Panc1 (cell line): ENCODE measurements around the gene GUCY1A2. TPM values are rescaled to one million over a fixed set of nuclear protein-coding genes. Genes with fewer than 3 reads are reported as not detected.

Source experiments
- ATAC-seq: fragments of 200-7000 bp; cut with Tn5 transposase; 2 replicates; pipeline ENCODE4 v1.9.1; 2020; ENCODE audit warnings: mild to moderate bottlenecking, moderate library complexity
- BruUV-seq: library from RNA; stranded (reverse); fragments of 400-500 nt; replicated peaks from 2 replicates; lab custom pipeline; 2021; lab: Mats Ljungman, UMichigan
- CTCF ChIA-PET: fragments of 300-600 bp; sonication (Branson Sonifier 250); formaldehyde crosslinking; loops from one replicate; lab custom pipeline; 2022; ENCODE audit warnings: antibody characterized with exemption; lab: Charles Lee
- POLR2A ChIA-PET: fragments of 300-600 bp; sonication (Branson Sonifier 250); formaldehyde crosslinking; loops from one replicate; lab custom pipeline; 2022; ENCODE audit warnings: antibody characterized with exemption; lab: Charles Lee
- DNase-seq: peaks from one replicate; pipeline ENCODE4 v3.0.0-alpha.2; 2010; ENCODE audit warnings: low read depth, low spot score
- H3K27ac ChIP-seq: 2 replicates; pipeline ENCODE4 v1.5.1; 2011; ENCODE audit warnings: mild to moderate bottlenecking, low read length, inconsistent platforms
- H3K27me3 ChIP-seq: fragments of 200-500 bp; sonication (Bioruptor generic); 2 replicates; pipeline ENCODE4 v1.6.0; 2014; ENCODE audit warnings: low read length, inconsistent platforms; ENCODE audit not compliant: control insufficient read depth, insufficient read depth
- H3K36me3 ChIP-seq: fragments of 200-500 bp; sonication (Bioruptor generic); 2 replicates; pipeline ENCODE4 v1.5.1; 2014; ENCODE audit warnings: inconsistent platforms, mild to moderate bottlenecking, low read length, moderate library complexity; ENCODE audit not compliant: control insufficient read depth, insufficient read depth
- H3K4me1 ChIP-seq: 2 replicates; pipeline ENCODE4 v1.5.1; 2011; ENCODE audit warnings: inconsistent platforms, mild to moderate bottlenecking, low read length, moderate library complexity; ENCODE audit not compliant: control insufficient read depth, insufficient read depth
- H3K4me3 ChIP-seq, 2 experiments: 2 replicates each; pipeline ENCODE4 v1.5.1; 2011 to 2012; ENCODE audit warnings: low read depth in 2 of 2, low read length in 2 of 2, mild to moderate bottlenecking in 2 of 2, inconsistent platforms in 1 of 2, moderate library complexity in 1 of 2
- H3K9me3 ChIP-seq: fragments of 200-500 bp; sonication (Bioruptor generic); 2 replicates; pipeline ENCODE4 v1.5.1; 2014; ENCODE audit warnings: low read depth, mild to moderate bottlenecking, inconsistent platforms, low read length, moderate library complexity; ENCODE audit not compliant: control insufficient read depth, insufficient read depth
- CTCF ChIP-seq: fragments of 450-650 bp; IDR thresholded peaks from 2 replicates; pipeline ENCODE4 v1.5.1; 2017; ENCODE audit warnings: mild to moderate bottlenecking
- POLR2AphosphoS5 ChIP-seq: IDR thresholded peaks from 2 replicates; pipeline ENCODE4 v1.6.1; 2012; ENCODE audit warnings: mild to moderate bottlenecking, low read depth, low read length, moderate library complexity
- REST ChIP-seq, 2 experiments: IDR thresholded peaks; 2 replicates each; pipeline ENCODE4 v1.6.1; 2011 to 2012; ENCODE audit warnings: low read depth in 2 of 2, control low read depth in 1 of 2, low read length in 1 of 2, mild to moderate bottlenecking in 1 of 2, moderate library complexity in 1 of 2; ENCODE audit not compliant: insufficient read depth in 1 of 2
- SIN3A ChIP-seq: IDR thresholded peaks from 2 replicates; pipeline ENCODE4 v1.6.1; 2012; ENCODE audit warnings: low read depth, mild to moderate bottlenecking, low read length, moderate library complexity, borderline replicate concordance; ENCODE audit not compliant: insufficient read depth
- TCF7L2 ChIP-seq: IDR thresholded peaks from 2 replicates; pipeline ENCODE4 v1.6.1; 2011; ENCODE audit warnings: mild to moderate bottlenecking, low read depth, low read length, inconsistent platforms
- in situ Hi-C: cut with HindIII; loops from 2 replicates; pipeline ENCODE4 v1.10.0; 2016; ENCODE audit warnings: low sequenced_read_pairs, low pct_unique_long_range_greater_than_20kb
- intact Hi-C: fragments of 100-400 bp; cut with micrococcal nuclease; formaldehyde crosslinking; loops from one replicate; pipeline ENCODE4 v1.10.0; 2022; ENCODE audit not compliant: unreplicated experiment
- total RNA-seq: library from RNA; stranded (reverse); gene quantifications from one replicate; pipeline ENCODE4 v1.2.1, GENCODE V29; 2021; ENCODE audit not compliant: unreplicated experiment

Gene GUCY1A2
- total RNA-seq, 1 experiment from 2014 or later, result 1.9 TPM

- H3K9me3 ChIP-seq, result no peaks in the 10 kb centered on the region
- CTCF ChIA-PET, result no interaction called here
- TF ChIP-seq CTCF, result no peak
- no peak for TF ChIP-seq REST (IDR thresholded peaks at IDR 0.05; ENCODE audit: insufficient read depth in 1 of 2, low read depth in 2 of 2, low read length in 1 of 2)
- TF ChIP-seq SIN3A, result no peak
- no peak for TF ChIP-seq POLR2AphosphoS5
- TF ChIP-seq TCF7L2, result no peak
- H3K27me3 ChIP-seq, result no peaks in the 10 kb centered on the region
- POLR2A ChIA-PET, result no interaction called here
- H3K4me3 ChIP-seq, result no peak overlapping the region
- H3K36me3 ChIP-seq, result no peaks in the 10 kb centered on the region
- in situ Hi-C loops (no loop called here), intact Hi-C loops (no loop called here)
- no peak overlapping the region for H3K27ac ChIP-seq
- DNase-seq (no peak), ATAC-seq (no peak)
- H3K4me1 ChIP-seq, result no peaks in the 10 kb centered on the region
- no TSS peak for BruUV-seq
Measured at GRCh38 chr11:106925245-106925644, 93.0 kb downstream of the GUCY1A2 start.

DNA sequence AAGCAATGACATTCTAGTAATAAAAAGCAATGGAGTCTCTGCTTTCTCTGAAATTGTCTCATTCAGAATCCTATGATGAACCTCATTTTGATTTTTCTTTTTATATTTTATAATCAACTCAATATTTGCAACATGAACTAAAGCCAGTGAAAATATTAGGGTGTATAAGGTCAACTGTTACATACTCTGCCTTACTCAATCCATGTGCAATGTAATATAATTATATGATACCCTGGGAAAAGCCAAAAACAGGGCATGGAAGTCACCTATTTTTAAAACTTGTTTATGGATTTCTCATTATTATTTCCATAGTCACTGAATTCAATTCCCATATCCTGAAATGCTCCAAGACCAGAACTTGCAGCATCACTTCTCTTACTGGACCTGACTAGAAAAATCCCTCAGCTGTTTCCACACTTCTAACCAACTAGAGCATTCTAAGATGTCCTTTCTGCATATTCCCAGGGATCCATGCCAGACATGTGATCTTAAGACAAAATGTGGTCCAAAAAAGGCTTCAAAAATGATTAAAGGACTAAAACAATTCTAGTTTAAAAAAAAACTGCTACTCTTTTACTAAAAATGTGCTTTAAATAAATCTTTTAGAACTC lies 97.3 kb downstream of the GUCY1A2 start:
- BruUV-seq, result no TSS peak
- ATAC-seq (no peak), DNase-seq (no peak)
- H3K27me3 ChIP-seq, result no peaks in the 10 kb centered on the region
- 0 out of 2 replicates have a peak, but pooled peaks cover 2% of the 10 kb centered on the region for H3K9me3 ChIP-seq
- no peaks in the 10 kb centered on the region for H3K4me1 ChIP-seq
- CTCF ChIA-PET, result no interaction called here
- H3K4me3 ChIP-seq, result no peak overlapping the region
- intact Hi-C loops, result no loop called here
- in situ Hi-C loops, result no loop called here
- TF ChIP-seq CTCF (no peak), POLR2AphosphoS5 (no peak), SIN3A (no peak), REST (IDR thresholded peaks at IDR 0.05; ENCODE audit: insufficient read depth in 1 of 2, low read depth in 2 of 2, low read length in 1 of 2) (no peak), TCF7L2 (no peak)
- POLR2A ChIA-PET, result no interaction called here
- no peak overlapping the region for H3K27ac ChIP-seq
- no peaks in the 10 kb centered on the region for H3K36me3 ChIP-seq
